ENCODE results near the gene TM2D1.

GRCh38 chr1:61672376-61672775 lies 52.6 kb downstream of the TM2D1 start:
- no peak for TF ChIP-seq CTCF (IDR thresholded peaks at IDR 0.05)
- no peak for TF ChIP-seq EP300 (IDR thresholded peaks at IDR 0.05)
- no peak for TF ChIP-seq POLR2AphosphoS5 (IDR thresholded peaks at IDR 0.05)
